Stimulated activated CD8-positive, alpha-beta memory T cell treated with anti-CD3 and anti-CD28 coated beads, Interleukin-4, amount 100 ng/mL, for 4 hours (primary cell): ENCODE results near the gene GRB10.

Experiments used
- DNase-seq, 2 donors: peaks; one replicate each; pipeline ENCODE4 v3.0.0-alpha.2; 2020; ENCODE audit warnings: low read depth in 2 of 2, low spot score in 1 of 2

The GRB10 gene

DNA sequence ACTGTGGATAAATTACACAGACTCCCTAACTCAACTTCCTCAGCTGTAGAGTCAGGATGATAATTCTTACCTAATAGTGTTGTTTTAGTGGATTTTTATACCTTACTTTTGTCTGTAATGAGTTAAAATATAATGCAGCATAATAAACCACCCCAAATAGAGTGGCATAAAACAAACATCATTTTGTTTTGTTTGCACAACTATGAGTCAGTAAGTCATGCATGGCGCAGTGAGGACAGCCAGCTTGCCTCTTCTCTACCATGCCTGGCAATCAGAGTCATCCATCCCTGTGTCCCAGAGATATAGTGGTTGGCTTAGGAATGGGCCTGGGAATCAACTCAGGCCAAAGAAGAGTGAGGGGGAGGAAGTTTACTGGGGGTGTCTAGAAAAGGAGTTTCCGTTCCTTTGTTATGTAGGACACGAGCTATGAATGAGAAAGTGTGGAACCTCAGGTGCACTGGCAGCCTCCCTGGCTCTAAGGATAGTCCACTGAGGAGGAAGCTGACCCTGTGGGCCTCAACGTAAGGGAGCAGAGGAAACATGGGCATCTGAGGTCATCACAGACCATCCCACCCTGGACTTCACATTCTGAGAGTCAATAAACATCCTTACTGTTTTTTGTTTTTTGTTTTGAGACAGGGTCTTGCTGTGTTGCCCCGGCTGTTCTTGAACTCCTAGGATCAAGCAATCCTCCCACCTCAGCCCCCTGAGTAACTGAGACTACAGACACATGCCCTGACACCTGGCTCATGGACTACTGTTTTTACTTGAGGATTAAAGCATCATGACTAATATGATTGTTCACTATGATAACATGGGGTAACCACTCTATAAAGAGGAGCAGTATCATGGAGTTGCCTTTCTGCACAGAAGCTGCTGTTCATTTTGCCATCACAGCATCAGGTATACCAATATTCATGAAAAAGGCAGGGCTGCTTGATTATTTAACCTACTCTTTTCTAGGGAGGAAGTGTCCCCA lies 21.0 kb upstream of the GRB10 start:
- DNase-seq = no peak

DNA sequence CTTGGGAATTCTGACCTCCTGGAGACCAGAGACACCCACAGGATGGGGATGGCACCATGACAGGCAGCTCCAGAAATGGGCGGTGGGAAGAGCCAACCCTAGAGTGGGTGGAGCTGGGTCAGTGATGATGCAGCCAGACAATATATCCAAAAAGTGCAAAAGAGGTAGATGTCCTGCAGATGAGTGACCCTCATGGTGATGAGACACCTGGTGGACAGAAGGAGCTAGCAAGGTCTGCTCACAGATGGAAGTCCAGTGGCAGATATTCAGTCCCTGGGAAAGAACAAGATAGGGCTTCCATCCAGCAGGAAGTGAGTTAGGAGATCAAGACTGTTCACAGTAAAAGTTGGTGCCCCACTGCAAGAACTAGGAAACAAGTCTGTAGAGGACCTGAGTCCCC lies 19.2 kb upstream of the GRB10 start:
- DNase-seq = no peak

DNA sequence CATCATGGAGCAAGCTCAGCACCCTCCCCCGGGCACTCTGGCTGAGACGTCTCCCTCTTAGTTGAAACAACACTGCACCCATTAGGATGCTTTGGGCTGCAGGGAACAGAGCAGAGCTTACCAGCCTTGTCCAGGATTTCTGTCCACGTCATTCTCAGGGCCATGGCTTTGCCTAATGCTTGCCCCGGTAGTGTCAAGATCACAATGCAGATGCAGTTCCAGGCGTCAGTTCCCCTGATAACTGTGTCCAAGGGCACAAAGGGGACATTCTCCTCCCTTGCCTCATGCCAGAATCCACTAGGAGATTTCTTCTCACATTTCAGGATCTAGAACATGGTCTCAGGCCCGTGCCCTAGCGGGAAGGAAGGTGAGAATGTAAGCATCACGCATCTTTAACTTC lies 17.2 kb upstream of the GRB10 start:
- no peak for DNase-seq

DNA sequence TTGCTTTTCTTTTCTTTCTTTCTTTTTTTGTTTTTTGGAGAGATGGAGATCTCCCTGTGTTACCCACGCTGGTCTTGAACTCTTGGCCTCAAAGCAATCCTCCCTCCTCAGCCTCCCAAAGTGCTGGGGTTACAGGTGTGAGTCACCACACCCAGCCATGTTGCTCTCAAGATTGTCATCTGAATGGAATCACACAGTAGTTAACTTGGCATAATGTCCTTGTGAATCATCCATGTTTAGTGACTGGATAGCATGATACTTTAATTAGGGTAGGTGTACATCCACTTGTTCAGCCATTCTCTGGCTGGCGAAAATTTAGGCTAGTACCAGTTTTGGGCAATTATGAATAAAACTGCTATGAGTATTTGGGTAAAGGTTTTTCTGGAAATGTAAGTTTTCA lies 15.4 kb upstream of the GRB10 start:
- DNase-seq = no peak

DNA sequence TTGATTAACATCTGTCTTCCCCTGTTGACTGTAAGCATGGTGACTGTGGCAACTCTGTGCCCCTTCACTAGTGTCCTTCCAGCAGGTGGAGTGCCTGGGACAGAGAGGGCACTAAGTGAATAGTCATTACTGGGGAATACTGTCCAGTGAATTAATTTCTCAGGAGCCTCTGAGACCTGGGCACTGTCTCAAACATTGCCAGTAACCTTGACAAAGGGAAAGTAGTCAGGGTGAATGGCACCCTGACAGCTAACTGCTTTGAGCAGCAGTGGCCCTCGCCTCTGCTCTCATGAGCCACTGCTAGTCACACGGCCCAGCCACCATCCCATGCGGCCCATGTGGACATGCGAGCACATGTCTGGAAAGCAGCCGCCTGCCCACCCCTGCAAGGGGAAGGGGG lies 13.1 kb upstream of the GRB10 start:
- DNase-seq = no peak

DNA sequence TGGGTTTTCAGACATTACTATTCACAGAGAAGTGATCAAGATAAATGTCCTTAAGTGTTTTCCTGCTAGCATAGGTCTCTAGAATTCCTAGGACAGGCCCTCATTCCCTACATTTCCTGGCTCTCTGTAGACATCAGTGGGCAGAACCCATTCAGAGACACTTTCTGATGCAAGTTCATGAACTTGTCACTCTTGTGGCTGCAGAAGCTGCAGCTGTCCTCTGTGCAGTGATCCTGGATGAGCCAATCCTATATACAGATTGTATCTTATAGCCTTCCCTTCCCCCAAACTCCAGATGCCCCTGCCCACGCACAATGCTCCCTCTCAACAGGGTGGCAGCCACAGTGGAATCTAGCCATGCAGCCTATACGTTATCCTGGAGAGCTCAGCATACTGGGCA lies 12.6 kb upstream of the GRB10 start:
- DNase-seq = no peak

DNA sequence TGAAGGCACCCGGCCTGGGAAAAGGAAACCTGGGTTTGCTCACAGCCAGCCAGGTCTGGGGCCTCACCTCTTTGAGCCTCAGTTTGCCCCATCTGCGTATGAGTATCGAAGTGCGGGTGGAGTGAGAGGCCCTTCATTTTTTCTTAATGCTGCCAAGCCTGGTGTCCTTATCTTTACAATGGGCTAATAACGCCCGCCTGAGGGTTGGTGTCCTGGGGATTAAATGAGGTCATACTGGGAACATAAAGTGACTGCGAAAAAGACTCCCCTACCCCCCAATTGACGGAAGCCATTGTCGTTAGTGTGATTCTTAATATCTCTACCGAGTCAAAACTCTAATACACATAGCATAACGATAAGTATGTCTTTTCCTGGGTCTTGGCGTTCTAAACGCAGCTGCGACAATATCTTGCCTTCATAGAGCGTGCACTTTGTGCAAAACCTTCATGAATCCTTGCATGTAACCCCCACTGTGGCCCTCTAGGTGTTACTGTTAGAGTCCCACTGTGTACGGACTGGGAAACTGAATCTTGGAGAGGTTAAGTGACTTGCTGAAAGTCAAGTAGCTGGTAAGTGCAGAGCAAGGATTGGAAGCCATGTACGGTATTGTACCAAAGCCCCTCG lies 11.4 kb upstream of the GRB10 start:
- no peak for DNase-seq

DNA sequence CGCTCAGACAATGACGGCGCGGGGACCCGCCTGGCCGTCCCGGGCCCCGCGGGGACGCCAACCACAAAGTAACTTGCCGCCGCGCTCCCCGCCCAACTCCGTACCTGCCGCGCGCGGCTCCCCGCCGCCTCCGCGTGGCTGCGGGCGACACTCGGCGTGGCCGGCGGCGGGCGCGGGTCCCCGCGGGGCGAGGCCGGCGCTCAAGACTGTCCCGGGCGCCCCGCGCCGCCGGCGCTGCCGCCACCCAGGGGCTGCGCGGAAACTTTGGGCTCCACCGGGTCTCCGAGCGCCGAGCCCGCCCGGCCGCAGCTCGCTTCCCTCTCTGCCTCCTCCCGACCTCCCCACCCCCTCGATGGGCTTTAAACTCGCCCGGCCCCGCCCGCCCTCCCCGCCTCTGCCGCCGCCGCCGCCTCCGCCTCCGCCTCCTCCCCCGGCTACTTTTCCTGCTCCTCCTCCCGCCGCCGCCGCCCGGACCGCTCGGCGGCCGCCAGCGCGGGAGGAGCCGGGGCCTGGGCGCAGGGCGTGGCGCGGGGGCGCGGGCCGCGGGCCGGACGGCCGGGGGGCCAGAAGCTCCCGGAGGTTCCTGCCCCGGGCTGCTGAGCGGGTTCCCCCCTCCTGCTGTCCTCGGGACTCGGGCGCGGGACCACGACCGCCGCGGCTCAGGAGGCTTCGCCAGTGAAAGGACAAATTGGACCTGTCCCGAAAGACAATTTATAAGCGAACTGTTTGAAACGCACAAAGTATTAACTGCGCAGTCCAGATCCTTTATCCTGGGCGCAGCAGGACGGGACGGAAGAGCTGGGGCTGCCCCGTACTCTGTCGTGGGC lies 10.6 kb upstream of the GRB10 start:
- DNase-seq = no peak

DNA sequence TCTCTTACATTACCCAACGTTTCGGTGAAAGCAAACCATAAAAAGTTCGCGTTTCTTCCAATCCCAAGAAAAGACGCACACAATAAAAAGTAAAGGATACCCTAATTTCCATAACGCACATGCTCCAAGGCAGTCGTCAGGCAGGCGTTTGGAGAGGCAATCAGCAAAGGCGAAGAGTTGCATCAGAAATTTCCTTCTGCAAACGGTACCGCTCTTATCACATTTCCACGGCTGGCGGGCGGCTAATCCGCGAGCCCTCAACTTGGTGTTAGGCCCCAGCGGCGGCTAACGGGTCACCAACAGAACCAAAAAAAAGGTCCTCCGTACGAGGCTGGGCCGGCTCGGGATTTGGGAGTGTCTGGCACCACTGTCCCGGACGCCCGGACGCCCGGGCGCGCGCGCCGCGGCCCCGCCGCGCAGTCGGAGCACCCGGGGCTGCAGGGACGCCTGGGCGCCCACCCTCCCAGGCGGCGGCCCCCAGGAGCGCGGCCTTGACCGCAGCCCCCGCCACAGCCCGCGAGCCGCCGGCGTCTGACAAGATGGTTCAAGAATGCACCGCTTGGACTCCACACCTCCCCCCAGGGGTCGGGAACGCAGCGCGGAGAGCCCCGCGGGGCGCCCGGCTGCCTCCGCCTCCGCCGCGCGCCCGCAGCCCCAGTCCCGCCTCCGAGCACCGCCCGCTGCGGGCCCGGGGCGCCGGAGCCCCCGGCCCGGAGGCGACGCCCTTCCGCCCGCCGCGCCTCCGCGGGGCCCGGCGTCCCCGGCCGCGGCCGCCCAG lies 9.8 kb upstream of the GRB10 start:
- DNase-seq = no peak

DNA sequence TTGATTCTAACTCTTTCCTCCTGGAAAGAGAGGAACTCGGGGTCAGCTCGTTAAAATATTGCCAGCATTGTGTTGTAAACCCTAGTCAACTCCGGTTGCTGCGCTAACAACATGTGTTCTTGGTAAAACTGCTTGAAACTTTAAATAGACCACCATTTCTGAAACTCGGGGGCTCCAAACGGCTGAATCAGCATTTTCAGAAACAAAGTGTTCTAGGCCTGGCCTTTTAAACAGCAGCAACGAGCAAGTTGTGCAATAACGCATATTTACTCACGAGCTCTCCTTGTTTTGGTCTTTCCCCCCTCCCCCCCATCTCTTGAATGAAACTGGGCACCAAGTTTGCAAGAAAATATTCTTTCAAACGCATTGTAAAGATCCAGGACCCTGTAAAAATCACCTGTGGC lies 9.2 kb upstream of the GRB10 start:
- no peak for DNase-seq

DNA sequence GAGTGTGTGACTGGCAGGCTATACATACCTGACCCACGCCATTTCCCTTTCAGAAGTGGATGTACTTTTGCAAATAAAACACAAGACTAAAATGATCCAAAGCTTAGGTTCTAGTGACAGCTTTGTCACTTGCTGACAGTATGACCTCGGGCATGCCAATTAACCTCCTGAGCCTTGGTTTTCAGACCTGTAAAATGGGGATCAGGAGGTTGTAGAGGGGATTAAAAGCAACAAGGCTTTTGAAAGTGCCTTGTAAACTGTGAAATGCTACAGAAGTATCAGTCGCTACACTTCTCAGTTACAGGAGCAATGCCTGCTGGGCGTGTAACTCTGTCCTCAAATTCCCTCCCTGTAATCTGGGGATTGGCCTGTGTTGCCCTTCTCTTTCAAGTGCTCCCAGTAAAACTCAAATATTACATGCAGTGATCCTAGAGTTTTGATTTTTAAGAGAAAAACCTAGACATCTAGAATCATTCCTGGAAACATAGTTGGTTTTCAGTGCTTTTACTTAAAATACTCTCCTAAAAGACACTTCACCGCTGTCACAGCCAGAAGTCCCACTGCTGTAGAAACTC lies 8.8 kb upstream of the GRB10 start:
- no peak for DNase-seq

DNA sequence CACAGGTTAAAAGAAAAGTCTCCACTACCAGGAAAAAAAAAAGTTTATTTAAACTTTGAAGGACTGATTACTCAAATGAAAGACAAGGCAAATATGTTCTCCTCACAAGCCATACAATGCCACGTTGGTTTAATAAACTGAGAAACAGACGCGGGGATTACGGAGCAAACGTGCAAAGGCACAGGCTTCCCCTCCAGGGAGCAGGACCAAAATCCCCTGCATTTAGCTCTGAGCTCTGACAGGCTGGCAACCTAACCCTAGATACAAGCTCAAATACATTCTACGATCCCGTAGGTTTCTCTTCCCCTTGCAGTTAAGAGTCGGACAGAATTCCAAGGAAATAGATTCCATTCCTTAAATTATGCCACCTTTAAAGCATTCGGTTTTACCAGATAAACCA lies 7.7 kb upstream of the GRB10 start:
- DNase-seq = no peak

DNA sequence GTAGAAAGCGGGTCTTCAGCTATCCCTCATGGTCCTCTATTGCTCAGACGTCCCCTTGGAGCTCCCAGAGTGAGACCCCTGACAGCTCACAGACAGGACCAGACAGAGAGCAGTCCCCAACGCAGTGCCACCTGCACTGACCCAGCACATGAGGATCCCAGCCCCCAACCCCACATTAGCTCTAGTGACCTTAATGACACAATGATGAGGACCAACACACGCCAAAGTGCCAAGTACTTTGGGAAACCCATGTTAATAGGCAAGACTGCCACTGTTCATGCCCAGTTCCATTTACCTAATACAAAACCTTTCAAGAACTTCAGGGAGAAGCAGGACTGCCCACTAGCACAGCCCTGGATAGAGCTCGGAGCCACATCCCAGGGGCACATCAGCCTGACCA lies 5.7 kb upstream of the GRB10 start:
- no peak for DNase-seq

DNA sequence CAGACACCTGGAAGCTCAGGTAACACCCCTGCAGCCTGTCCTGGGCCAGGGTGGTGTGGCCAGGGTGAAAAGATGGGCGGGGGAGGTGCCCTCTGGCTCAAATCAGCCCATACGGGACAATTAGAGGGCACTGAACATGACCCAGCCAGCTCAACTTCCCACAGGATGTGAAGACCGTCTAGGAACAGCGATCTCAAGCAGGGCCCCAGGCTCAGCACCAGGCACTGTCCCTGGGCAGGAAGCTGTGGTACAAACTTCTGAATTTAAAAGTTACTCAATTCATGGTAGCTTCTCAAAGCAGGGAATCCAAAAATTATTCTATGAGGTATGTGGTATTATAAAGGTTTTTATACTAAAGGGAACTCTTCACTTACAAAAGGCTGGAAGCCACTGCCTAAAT lies 5.1 kb upstream of the GRB10 start:
- no peak for DNase-seq

DNA sequence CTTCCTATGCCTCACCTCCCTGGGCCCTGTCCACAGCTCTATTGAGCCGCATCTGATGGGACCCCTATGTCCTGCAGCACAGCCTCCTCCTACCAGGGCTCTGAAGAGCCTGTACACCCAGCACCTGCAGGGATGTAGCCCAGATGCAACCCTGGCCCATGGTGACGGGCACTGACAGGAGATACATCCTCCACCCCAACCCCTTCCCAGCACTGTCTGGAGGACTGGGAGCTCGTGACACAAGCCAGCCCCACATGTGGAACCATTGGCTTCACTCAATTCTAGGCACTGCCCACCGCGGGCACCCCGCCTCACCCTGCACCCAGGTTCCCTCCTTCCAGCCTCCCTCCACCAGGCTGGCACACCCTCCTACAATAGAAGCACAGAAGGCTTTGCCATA lies 2.6 kb upstream of the GRB10 start:
- DNase-seq = no peak

DNA sequence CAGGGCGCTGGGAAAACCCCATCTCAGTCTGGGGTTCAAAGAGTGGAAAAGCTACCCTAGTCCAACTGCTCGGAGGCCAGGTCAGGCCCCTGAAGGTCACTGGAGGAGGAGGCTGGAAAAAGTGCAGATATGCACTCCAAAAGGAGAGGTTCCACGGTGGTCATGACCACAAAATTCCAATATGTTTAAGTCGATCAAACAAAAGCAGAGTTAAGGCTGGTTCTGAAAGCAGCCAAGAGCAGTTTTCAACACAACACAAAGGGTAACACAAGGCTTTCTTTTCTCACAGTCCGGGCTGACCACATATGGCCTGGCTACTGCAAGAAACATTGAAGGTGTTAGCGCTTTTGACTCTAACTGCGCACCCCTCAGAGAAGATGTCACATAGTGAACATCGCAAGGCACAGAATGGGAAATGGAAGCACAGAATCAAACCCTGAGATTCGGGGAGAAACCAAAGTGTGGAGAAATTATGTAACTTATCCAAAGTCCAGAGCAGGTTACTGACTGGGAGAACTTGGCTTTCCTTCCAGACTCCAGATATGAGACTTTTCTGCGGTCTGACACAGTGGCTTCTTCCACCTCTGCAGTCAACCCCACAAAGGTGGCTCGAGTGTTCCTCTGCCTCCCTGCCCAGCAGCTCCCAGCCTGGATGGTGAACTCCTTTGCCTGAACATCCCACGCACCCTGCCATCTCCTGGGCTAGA lies 1.3 kb upstream of the GRB10 start:
- DNase-seq = no peak

DNA sequence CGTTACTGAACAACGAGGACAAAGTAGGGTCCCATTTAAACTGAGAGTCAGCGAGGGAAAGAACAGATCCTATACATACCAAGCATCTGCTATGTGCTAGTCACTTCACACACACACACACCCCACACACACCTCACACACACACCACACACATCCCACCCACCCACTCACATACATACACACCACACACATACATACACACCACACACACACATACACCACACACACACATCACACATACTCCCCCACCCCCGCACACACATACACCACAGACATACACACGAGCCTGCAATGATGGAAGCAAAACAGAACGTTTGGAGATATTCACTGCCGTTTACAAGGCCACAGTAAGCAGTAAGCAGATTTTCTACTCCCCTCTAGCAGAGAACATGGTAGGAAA lies 607 bp upstream of the GRB10 start:
- DNase-seq = no peak

DNA sequence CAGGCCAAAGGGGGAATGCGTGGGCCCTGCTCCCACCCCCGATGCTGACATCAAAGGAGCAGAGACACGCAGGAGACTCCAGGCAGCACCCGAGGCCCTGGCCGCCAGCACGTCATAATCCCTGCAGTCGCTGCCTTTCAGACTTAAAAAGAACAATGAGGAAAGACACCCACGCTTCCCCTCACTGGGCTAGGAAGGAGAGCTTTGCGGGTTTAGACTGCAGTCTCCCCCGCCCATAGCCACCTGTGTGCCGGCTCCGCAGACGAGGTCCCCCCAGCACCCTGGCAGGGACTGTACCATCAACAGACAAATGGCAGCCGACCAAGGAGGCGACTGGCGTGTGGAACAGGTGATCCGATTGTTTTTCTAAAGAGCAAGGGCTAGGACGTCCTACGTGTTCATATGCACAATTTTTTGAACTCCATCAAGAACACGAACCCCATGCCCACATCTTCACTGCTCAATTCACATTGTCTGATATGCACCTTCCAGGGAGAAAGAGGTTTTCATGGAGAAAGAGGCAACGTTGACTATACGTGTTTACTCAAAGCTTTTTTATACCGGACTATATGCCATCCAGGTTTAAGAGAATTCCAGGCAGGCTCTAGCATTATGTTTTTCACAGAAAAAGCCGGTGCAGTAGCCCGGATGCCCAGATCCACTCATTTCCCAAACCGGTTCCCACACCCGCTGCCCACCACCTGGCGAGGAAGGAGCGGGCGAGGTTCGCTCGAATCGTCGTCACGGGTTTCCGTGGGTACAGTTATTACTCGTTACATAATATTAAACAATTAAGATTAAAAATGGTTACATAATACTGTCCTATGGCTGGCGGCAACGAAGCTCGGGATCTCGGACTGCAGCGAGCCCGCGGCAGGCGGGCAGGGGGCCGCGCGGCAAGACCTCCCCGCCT lies 1.1 kb downstream of the GRB10 start:
- no peak for DNase-seq

DNA sequence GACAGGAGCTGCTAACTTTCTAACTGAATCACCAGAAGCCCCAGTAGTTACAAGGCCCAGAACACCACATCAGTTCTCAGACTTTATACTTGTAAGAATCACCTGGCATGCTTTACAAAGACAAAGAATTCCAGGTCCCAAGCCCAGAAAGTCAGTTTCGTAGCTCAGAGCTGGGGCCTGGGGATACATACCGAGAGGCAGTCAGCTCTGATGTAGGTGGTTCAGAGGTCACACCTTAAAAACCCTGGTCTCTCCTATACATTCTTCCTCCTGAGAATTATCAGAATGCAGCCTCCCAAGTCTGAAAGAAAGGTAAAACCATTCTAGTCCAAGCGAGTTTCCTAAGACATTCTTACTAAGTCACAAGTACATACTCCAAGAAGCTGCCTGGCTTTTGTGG lies 2.3 kb downstream of the GRB10 start:
- no peak for DNase-seq
